ENCODE results near the gene STKLD1. TPM values are rescaled to one million over a fixed set of nuclear protein-coding genes. Genes with fewer than 3 reads are reported as not detected.

STKLD1 gene
- total and polyA plus RNA-seq, 9 of the 15 experiments (the other 6 are each of a cell fraction or from before 2014, with no cell fraction given), result 0.10 to 0.65 (median 0.33) TPM; not detected in 2

DNA sequence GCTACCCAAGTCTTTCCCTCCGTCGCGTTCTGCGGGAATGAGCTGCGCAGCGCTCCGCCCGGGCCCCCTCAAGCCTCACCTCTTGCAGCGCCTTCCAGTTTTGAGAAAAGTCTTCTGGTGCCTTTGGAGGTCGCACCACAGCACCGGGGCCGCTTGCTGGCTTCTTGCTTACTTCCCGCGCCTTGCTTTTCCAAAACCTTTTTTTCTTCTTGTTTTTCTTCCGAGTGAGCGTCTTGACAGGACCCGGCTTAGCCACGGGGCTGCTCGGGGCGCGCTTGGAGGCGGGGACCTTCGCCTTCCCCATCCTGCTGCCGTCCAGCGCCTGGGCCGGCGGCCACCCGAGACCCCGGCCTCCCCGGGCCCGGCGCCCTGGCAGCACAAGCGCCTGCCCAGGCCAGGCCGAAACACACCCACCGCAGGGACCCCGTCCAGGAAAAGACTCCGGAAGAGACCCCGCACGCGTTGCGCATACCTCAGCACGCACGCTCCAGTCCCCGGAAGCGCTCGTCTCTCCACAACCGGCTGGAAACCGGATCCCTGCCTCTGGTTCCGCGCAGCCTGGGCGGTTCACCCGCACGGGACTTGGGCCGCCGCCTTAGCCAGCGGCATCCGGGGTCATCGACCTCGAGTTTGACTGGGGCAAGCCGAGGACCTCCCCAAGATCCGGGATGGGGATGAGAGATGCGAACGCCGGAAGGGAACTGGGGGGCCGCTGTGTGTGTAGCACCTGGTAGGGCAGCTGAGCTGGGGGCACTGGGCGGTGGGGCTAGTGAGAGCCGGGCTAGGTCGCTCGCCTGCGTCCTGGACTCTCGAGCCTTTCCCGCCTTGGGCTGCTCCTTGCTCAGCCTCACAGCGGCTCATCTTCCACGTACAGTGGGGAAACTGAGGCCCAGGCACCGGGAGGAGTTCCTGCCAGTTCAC is 41.6 kb downstream of the STKLD1 start, which contains the start of gene REXO4 (continued):
- TF ChIP-seq, protein P1, sequence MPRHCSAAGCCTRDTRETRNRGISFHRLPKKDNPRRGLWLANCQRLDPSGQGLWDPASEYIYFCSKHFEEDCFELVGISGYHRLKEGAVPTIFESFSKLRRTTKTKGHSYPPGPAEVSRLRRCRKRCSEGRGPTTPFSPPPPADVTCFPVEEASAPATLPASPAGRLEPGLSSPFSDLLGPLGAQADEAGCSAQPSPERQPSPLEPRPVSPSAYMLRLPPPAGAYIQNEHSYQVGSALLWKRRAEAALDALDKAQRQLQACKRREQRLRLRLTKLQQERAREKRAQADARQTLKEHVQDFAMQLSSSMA (CRISPR knock-in tag; IDR thresholded peaks at IDR 0.05), result 0 out of 2 replicates have a peak, but pooled peaks have one; percentile 5
- TF ChIP-seq, protein P2, sequence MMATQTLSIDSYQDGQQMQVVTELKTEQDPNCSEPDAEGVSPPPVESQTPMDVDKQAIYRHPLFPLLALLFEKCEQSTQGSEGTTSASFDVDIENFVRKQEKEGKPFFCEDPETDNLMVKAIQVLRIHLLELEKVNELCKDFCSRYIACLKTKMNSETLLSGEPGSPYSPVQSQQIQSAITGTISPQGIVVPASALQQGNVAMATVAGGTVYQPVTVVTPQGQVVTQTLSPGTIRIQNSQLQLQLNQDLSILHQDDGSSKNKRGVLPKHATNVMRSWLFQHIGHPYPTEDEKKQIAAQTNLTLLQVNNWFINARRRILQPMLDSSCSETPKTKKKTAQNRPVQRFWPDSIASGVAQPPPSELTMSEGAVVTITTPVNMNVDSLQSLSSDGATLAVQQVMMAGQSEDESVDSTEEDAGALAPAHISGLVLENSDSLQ (IDR thresholded peaks at IDR 0.05), result peak; percentile 78
- TF ChIP-seq FOXJ3 (CRISPR knock-in tag; IDR thresholded peaks at IDR 0.05) (no peak), SPI1 (IDR thresholded peaks at IDR 0.05; ENCODE audit: borderline replicate concordance, low read depth, low read length) (0 out of 2 replicates have a peak, but pooled peaks have one; percentile 6), ARHGAP35 (IDR thresholded peaks at IDR 0.05; ENCODE audit: partially characterized antibody) (no peak), CBX1 (IDR thresholded peaks at IDR 0.05; ENCODE audit: low read depth) (peak; percentile 21; the same call in 1 of the 2 replicates), NR2C2 (CRISPR knock-in tag; IDR thresholded peaks at IDR 0.05) (peak; percentile 87), NR2C2 (tag; IDR thresholded peaks at IDR 0.05) (peak; percentile 98), HMGN3 (IDR thresholded peaks at IDR 0.05; ENCODE audit: borderline replicate concordance, extremely low read depth, insufficient read length, low read depth, low read length) (peak; percentile 95)
- TF ChIP-seq, protein P3, sequence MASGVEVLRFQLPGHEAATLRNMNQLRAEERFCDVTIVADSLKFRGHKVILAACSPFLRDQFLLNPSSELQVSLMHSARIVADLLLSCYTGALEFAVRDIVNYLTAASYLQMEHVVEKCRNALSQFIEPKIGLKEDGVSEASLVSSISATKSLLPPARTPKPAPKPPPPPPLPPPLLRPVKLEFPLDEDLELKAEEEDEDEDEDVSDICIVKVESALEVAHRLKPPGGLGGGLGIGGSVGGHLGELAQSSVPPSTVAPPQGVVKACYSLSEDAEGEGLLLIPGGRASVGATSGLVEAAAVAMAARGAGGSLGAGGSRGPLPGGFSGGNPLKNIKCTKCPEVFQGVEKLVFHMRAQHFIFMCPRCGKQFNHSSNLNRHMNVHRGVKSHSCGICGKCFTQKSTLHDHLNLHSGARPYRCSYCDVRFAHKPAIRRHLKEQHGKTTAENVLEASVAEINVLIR (CRISPR knock-in tag; IDR thresholded peaks at IDR 0.05), result no peak
- TF ChIP-seq, protein P4, sequence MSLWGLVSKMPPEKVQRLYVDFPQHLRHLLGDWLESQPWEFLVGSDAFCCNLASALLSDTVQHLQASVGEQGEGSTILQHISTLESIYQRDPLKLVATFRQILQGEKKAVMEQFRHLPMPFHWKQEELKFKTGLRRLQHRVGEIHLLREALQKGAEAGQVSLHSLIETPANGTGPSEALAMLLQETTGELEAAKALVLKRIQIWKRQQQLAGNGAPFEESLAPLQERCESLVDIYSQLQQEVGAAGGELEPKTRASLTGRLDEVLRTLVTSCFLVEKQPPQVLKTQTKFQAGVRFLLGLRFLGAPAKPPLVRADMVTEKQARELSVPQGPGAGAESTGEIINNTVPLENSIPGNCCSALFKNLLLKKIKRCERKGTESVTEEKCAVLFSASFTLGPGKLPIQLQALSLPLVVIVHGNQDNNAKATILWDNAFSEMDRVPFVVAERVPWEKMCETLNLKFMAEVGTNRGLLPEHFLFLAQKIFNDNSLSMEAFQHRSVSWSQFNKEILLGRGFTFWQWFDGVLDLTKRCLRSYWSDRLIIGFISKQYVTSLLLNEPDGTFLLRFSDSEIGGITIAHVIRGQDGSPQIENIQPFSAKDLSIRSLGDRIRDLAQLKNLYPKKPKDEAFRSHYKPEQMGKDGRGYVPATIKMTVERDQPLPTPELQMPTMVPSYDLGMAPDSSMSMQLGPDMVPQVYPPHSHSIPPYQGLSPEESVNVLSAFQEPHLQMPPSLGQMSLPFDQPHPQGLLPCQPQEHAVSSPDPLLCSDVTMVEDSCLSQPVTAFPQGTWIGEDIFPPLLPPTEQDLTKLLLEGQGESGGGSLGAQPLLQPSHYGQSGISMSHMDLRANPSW (CRISPR knock-in tag; IDR thresholded peaks at IDR 0.05), result no peak

Data from K562 (cell line).